ENCODE measurements around the gene CLCA2.

The CLCA2 gene

DNA sequence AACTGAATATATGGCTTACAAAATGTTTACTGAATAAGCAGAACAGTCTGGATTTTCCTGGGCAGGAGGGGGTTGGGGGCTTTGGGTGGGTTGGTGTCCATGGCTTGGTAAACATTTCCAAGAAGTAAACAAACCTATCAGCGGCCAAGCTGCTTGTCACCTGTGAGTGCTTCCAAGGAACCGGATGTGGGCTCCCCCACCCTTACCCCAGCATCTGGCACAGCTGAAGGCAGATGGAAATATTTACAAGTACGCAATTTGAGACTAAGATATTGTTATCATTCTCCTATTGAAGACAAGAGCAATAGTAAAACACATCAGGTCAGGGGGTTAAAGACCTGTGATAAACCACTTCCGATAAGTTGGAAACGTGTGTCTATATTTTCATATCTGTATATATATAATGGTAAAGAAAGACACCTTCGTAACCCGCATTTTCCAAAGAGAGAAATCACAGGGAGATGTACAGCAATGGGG, 44.6 kb downstream of the CLCA2 start, which contains the start of gene CLCA1:
Gene CLCA1 (plus strand): TSS at position 427 of the 477 bp plus-strand sequence. CDS start 45 bp downstream, at position 472.
- no peaks in the 10 kb centered on the region for H3K36me3 ChIP-seq
- no peak within 1 kb of the TSS for H3K4me3 ChIP-seq (ENCODE audit: low read depth, low read length)
- TF ChIP-seq, protein P1, sequence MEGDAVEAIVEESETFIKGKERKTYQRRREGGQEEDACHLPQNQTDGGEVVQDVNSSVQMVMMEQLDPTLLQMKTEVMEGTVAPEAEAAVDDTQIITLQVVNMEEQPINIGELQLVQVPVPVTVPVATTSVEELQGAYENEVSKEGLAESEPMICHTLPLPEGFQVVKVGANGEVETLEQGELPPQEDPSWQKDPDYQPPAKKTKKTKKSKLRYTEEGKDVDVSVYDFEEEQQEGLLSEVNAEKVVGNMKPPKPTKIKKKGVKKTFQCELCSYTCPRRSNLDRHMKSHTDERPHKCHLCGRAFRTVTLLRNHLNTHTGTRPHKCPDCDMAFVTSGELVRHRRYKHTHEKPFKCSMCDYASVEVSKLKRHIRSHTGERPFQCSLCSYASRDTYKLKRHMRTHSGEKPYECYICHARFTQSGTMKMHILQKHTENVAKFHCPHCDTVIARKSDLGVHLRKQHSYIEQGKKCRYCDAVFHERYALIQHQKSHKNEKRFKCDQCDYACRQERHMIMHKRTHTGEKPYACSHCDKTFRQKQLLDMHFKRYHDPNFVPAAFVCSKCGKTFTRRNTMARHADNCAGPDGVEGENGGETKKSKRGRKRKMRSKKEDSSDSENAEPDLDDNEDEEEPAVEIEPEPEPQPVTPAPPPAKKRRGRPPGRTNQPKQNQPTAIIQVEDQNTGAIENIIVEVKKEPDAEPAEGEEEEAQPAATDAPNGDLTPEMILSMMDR (IDR thresholded peaks at IDR 0.05; ENCODE audit: low read depth, low read length): no peak
- DNase-seq: no peak
- H3K27ac ChIP-seq: no peak within 1 kb of the TSS
- H3K27me3 ChIP-seq (ENCODE audit: insufficient read depth, low read depth, severe bottlenecking): no peaks in the 10 kb centered on the region
- H3K9me3 ChIP-seq (ENCODE audit: severe bottlenecking): no peaks in the 10 kb centered on the region

DNA sequence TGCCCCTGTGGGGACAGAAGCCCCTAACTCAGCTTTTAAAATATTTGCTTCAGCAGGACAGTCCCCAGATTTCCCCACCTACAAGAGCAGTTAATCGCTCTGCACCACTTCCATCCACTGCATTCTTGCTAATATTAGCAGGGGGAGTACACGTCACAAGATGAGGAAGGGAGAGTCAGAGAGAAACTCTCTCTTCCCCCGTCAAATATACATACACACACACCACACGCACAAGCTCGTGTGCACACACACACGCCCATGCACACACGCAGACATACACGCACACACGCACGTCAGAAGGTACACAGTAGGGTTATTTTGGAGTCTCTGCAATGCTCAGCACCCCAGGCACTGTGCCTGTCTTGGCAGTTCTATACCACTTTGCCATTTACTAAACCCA, 46.9 kb downstream of the CLCA2 start:
- H3K9me3 ChIP-seq (ENCODE audit: severe bottlenecking): no peaks in the 10 kb centered on the region
- H3K27me3 ChIP-seq (ENCODE audit: insufficient read depth, low read depth, severe bottlenecking): no peaks in the 10 kb centered on the region
- no peak for DNase-seq
- TF ChIP-seq, protein P1 (IDR thresholded peaks at IDR 0.05; ENCODE audit: low read depth, low read length): no peak
- no peaks in the 10 kb centered on the region for H3K36me3 ChIP-seq
- no peak overlapping the region for H3K4me3 ChIP-seq (ENCODE audit: low read depth, low read length)
- no peak overlapping the region for H3K27ac ChIP-seq

DNA sequence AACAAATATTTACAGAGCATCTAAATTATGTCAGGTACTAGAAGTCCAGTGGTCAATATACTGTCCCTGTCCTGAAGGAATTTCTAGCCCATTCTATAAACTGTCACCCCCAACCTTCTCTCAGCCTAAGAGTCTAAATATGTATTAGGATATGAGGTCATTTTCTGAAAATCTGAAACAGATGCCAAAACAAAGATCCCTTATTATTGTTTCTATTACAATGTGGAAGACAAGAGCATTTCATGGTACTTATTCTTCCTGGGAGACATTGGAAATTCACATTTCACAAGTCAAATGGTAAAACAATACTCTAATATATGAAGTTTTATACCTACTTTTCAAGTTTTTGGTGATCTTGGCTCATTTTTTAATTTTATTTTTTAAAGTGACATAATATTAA, 47.3 kb downstream of the CLCA2 start:
- Histone ChIP-seq H3K9me3 (ENCODE audit: severe bottlenecking) (no peaks in the 10 kb centered on the region), H3K4me3 (ENCODE audit: low read depth, low read length) (no peak overlapping the region)
- TF ChIP-seq, protein P1 (IDR thresholded peaks at IDR 0.05; ENCODE audit: low read depth, low read length): no peak

DNA sequence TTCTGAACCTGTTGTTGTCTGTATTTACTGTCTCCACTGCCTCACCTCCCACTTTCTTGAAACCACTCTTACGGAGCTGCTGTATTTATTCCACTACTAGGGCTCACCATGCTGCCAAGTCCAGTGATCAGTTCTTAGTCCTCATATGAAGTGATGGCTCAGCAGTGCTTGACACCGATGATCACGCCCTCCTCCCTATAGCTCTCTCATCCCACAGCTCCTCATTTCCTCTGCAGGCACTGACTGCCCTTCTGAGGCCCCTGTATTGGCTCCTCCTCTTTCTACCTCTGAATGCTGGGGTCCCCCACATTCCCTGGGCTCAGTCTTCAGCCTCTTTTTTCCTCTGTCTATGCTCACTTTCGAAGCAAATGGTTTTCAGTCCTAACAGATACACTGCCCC, 48.2 kb downstream of the CLCA2 start:
- DNase-seq: no peak
- H3K27me3 ChIP-seq (ENCODE audit: insufficient read depth, low read depth, severe bottlenecking): no peaks in the 10 kb centered on the region
- TF ChIP-seq, protein P1 (IDR thresholded peaks at IDR 0.05; ENCODE audit: low read depth, low read length): no peak
- no peaks in the 10 kb centered on the region for H3K9me3 ChIP-seq (ENCODE audit: severe bottlenecking)
- H3K4me3 ChIP-seq (ENCODE audit: low read depth, low read length): no peak overlapping the region
- H3K27ac ChIP-seq: no peak overlapping the region
- H3K36me3 ChIP-seq: no peaks in the 10 kb centered on the region

More for the DNA sequence above, 47.3 kb downstream of the CLCA2 start:
- Histone ChIP-seq H3K27ac (no peak overlapping the region), H3K27me3 (ENCODE audit: insufficient read depth, low read depth, severe bottlenecking) (no peaks in the 10 kb centered on the region), H3K36me3 (no peaks in the 10 kb centered on the region)
- DNase-seq: no peak

DNA sequence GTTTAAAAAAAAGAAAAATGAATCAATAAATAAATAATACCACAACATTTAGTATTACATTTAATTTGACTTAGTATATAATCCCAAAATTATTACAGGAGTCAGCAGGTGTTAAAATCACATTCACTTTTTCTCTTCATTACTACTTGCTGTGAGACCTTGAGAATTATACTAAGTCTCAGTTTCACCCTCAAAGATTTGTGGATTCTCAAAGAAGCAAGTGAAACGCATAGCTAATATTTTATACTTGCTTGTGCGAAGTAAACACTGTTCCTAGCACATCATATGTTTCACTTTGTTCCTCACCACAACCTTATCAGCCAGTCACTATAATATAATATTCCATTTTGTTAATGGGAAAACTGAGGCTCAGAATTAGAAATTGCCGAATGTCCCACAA, 48.8 kb downstream of the CLCA2 start:
- no peaks in the 10 kb centered on the region for H3K9me3 ChIP-seq (ENCODE audit: severe bottlenecking)
- H3K27ac ChIP-seq: no peak overlapping the region
- no peak overlapping the region for H3K4me3 ChIP-seq (ENCODE audit: low read depth, low read length)
- H3K36me3 ChIP-seq: no peaks in the 10 kb centered on the region
- TF ChIP-seq, protein P1 (IDR thresholded peaks at IDR 0.05; ENCODE audit: low read depth, low read length): no peak
- DNase-seq: no peak
- H3K27me3 ChIP-seq (ENCODE audit: insufficient read depth, low read depth, severe bottlenecking): no peaks in the 10 kb centered on the region

DNA sequence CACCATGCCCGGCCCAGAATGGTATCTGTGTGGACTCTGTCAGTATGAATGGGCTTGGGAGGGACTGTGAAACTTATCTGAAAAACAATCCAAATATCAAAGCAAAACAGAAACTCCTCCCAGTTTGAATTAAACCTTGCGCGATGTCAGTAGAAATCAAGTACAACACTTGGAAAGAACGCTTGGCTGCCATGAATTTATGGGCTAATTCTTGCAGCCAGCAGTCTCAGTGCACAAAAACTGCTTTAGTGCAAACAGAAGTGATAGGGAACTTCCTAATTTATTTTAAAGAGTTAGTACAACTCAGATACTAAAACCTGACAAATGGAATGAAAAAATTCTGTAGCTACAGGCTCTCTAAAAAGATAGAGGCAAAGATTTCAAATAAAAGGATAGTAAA, 53.3 kb downstream of the CLCA2 start:
- no peak for DNase-seq
- no peak overlapping the region for H3K27ac ChIP-seq
- TF ChIP-seq, protein P1 (IDR thresholded peaks at IDR 0.05; ENCODE audit: low read depth, low read length): no peak
- no peaks in the 10 kb centered on the region for H3K27me3 ChIP-seq (ENCODE audit: insufficient read depth, low read depth, severe bottlenecking)
- no peaks in the 10 kb centered on the region for H3K9me3 ChIP-seq (ENCODE audit: severe bottlenecking)
- no peak overlapping the region for H3K4me3 ChIP-seq (ENCODE audit: low read depth, low read length)
- no peaks in the 10 kb centered on the region for H3K36me3 ChIP-seq
